Lower leg skin (tissue), 4 donors: ENCODE data around the gene GINS2. TPM values are rescaled to one million over a fixed set of nuclear protein-coding genes. Genes with fewer than 3 reads are reported as not detected.

Source experiments
- DNase-seq, 2 donors: peaks; one replicate each; pipeline ENCODE4 v3.0.0-alpha.2; 2019; ENCODE audit warnings: low spot score in 2 of 2
- H3K4me3 ChIP-seq: fragments of 200-600 bp; sonication (generic); 2 replicates; pipeline ENCODE4 v1.5.1; 2017; ENCODE audit warnings: mild to moderate bottlenecking, low read depth; ENCODE audit not compliant: poor library complexity, severe bottlenecking
- CTCF ChIP-seq, 3 donors: fragments of 450-650 bp; IDR thresholded peaks; one replicate each; pipeline ENCODE4 v1.5.1; 2016; ENCODE audit warnings: antibody characterized with exemption in 3 of 3, mild to moderate bottlenecking in 3 of 3, moderate library complexity in 2 of 3
- POLR2A ChIP-seq, 2 donors: fragments of 450-650 bp; IDR thresholded peaks; one replicate each; pipeline ENCODE4 v1.6.1; 2016 to 2017; ENCODE audit warnings: antibody characterized with exemption in 2 of 2, mild to moderate bottlenecking in 1 of 2, moderate library complexity in 1 of 2
- WGBS, 2 donors: methylation state at CpG; one replicate each; pipeline ENCODE4 v1.1.5; 2018; 5-methylcytosine and 5-hydroxymethylcytosine counted together
- intact Hi-C: fragments of 100-400 bp; cut with DNase I; formaldehyde crosslinking; loops from one replicate; pipeline ENCODE4 v1.15.0; 2023; ENCODE audit warnings: low total_unique reads
- total RNA-seq, 4 donors: library from RNA; depleted of rRNA; stranded (reverse); fragments of >200 nt; gene quantifications; one replicate each; pipeline ENCODE4 v1.1.0, GENCODE V29; 2016

GINS2 gene
- total RNA-seq, 4 donors from 2014 or later: 0.38 to 0.98 (median 0.91) TPM; not detected in 1

- intact Hi-C loops: no loop called here
Observed at GRCh38 chr16:85698935-85699558, 10.3 kb upstream of the GINS2 start.

GRCh38 chr16:85698459-85698891 lies 9.7 kb upstream of the GINS2 start:
- TF ChIP-seq POLR2A (IDR thresholded peaks at IDR 0.05) (no peak), CTCF (IDR thresholded peaks at IDR 0.05) (no peak)
- H3K4me3 ChIP-seq: no peak overlapping the region
- no peak for DNase-seq
- intact Hi-C loops: no loop called here
- 88 to 89% methylated on average over 5 to 7 of the region's 7 CpGs for WGBS, 2 donors

More at GRCh38 chr16:85698935-85699558, 10.3 kb upstream of the GINS2 start:
- no peak overlapping the region for H3K4me3 ChIP-seq
- no peak for DNase-seq
- TF ChIP-seq POLR2A (IDR thresholded peaks at IDR 0.05) (no peak), CTCF (IDR thresholded peaks at IDR 0.05) (no peak)
- 77% methylated on average over 9 to 12 of the region's 12 CpGs for WGBS, 2 donors

DNA sequence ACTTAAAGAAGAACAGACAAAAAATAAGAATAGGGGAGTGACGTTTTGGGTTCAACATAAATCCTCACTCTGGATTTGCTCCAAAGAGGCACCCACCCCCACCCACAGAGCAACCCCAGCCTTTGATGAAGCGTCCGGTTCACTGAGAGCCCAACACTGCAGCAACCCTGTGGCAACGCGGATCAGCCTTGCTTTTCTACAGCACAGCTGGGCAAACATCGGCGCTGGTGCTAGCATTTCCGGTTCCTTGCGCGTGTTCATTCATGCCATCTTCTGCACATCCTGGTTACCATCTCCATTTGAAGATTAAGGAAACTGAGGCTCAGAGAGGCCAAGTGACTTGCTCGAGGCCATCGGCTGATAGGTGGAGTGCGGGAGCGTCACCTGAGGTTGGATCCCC lies 8.7 kb upstream of the GINS2 start:
- H3K4me3 ChIP-seq: no peak overlapping the region
- no peak for DNase-seq
- intact Hi-C loops: no loop called here
- no peak for TF ChIP-seq POLR2A (IDR thresholded peaks at IDR 0.05)
- TF ChIP-seq CTCF (IDR thresholded peaks at IDR 0.05): no peak
- 44 to 52% methylated on average over 14 of the region's 14 CpGs for WGBS, 2 donors

- DNase-seq: no peak
- TF ChIP-seq CTCF (IDR thresholded peaks at IDR 0.05): no peak
- TF ChIP-seq POLR2A (IDR thresholded peaks at IDR 0.05): no peak
- intact Hi-C loops: no loop called here
- no peak overlapping the region for H3K4me3 ChIP-seq
- 32 to 33% methylated on average over 16 of the region's 16 CpGs for WGBS, 2 donors
Observed at GRCh38 chr16:85696781-85697180, 8.0 kb upstream of the GINS2 start.

DNA sequence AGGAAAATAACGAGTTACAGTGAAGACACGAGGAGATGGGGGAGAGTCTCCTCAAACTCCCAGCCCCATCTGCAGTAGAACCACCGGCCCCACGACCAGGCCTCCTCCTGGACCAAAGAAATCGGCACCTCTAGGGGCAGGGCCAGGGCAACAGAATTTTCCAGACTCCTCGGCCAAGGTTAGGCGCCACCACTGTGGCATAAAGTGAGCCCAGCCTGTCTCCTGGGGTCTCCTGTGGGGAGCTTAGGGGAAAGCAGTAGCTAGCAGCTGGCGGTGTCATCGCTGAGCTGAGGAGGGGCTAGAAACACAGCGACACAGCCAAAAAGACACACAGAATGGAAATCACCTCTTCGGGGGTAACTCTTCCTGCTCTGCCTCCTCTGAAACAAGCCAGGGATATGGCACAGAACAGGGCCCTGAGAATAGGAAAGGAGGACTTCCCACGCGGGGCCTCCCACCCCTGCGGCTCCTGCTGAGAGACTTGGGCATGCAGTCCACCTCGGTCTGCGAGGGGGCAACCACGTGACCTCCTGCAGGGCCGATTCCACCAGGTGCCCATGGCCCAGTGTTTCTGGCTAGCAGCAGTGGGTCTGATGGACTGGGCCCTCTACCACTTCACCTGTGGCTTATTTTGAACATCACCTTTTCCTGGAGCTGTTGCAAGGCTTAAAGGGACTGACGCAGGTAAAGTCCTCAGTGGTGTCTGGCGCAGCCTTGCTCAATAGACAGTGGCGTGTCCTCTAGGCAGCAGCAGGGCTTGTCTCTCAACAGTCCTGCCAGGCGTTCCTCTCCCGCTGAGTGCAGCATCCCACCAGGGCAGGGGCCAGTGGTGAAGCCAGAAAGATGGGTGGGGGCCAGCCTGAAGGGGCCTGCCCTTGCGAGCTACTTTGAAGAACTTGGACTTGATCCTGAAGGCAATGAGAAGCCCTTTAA lies 6.7 kb upstream of the GINS2 start:
- no peak for DNase-seq
- intact Hi-C loops: no loop called here
- H3K4me3 ChIP-seq: no peak overlapping the region
- WGBS, 2 donors: 75 to 76% methylated on average over 24 of the region's 24 CpGs
- TF ChIP-seq CTCF (IDR thresholded peaks at IDR 0.05) (no peak), POLR2A (IDR thresholded peaks at IDR 0.05) (no peak)
